GM21526 (cell line): Measurements from ENCODE around the gene COTL1.

ENCODE experiments used
- ATAC-seq: cut with Tn5 transposase; IDR thresholded peaks from one replicate; pipeline ENCODE4 v1.9.1; 2021; ENCODE audit warnings: moderate library complexity; ENCODE audit not compliant: unreplicated experiment, low FRiP score

COTL1 gene

GRCh38 chr16:84557059-84557458, 60.8 kb downstream of the COTL1 start:
- ATAC-seq: no peak

- no peak for ATAC-seq
Measured at GRCh38 chr16:84555418-84556196, 62.3 kb downstream of the COTL1 start.

GRCh38 chr16:84554627-84555328, 63.1 kb downstream of the COTL1 start:
- no peak for ATAC-seq

GRCh38 chr16:84553873-84554399, 63.9 kb downstream of the COTL1 start:
- no peak for ATAC-seq

- no peak for ATAC-seq
Measured at GRCh38 chr16:84552135-84552534, 65.7 kb downstream of the COTL1 start.

GRCh38 chr16:84550096-84550495, 67.8 kb downstream of the COTL1 start:
- ATAC-seq: no peak

- no peak for ATAC-seq
Measured at GRCh38 chr16:84548971-84549844, 68.7 kb downstream of the COTL1 start.

- no peak for ATAC-seq
Measured at GRCh38 chr16:84548508-84548907, 69.4 kb downstream of the COTL1 start.

- ATAC-seq: no peak
Measured at GRCh38 chr16:84547546-84548061, 70.3 kb downstream of the COTL1 start.

GRCh38 chr16:84546669-84547545, 71.0 kb downstream of the COTL1 start:
- ATAC-seq: no peak

GRCh38 chr16:84545114-84545737, 72.7 kb downstream of the COTL1 start:
- ATAC-seq: no peak

- no peak for ATAC-seq
Measured at GRCh38 chr16:84544031-84544773, 73.7 kb downstream of the COTL1 start.

- no peak for ATAC-seq
Measured at GRCh38 chr16:84543253-84543652, 74.6 kb downstream of the COTL1 start.

GRCh38 chr16:84541999-84542817, 75.7 kb downstream of the COTL1 start:
- ATAC-seq: no peak

- ATAC-seq: no peak
Measured at GRCh38 chr16:84540194-84540593, 77.7 kb downstream of the COTL1 start.

GRCh38 chr16:84538222-84538840, 79.5 kb downstream of the COTL1 start:
- ATAC-seq: no peak

GRCh38 chr16:84537491-84538151, 80.3 kb downstream of the COTL1 start:
- ATAC-seq: no peak
